NB4 (cell line): Measurements from ENCODE around the gene ZMAT5.

ENCODE experiments used
- DNase-seq: peaks from one replicate; pipeline ENCODE4 v3.0.0; 2010; ENCODE audit warnings: low read depth
- H3K4me3 ChIP-seq: one replicate; pipeline ENCODE4 v1.5.1; 2011; ENCODE audit warnings: mild to moderate bottlenecking, low read depth, low read length, moderate library complexity
- CTCF ChIP-seq: IDR thresholded peaks from one replicate; pipeline ENCODE4 v1.5.1; 2012; ENCODE audit warnings: low read depth, low read length
- MAX ChIP-seq: IDR thresholded peaks from 2 replicates; pipeline ENCODE4 v1.6.1; 2011; ENCODE audit warnings: low read depth, low read length
- MYC ChIP-seq: IDR thresholded peaks from 2 replicates; pipeline ENCODE4 v1.6.1; 2011; ENCODE audit warnings: low read depth, low read length
- POLR2A ChIP-seq: IDR thresholded peaks from 2 replicates; pipeline ENCODE4 v1.6.1; 2011; ENCODE audit warnings: mild to moderate bottlenecking; ENCODE audit not compliant: insufficient read length; ENCODE audit errors: extremely low read depth

The ZMAT5 gene

GRCh38 chr22:29813563-29813962 lies 46.8 kb upstream of the ZMAT5 start:
- DNase-seq, result no peak
- H3K4me3 ChIP-seq, result no peak overlapping the region
- TF ChIP-seq CTCF, result no peak
- no peak for TF ChIP-seq MAX
- no peak for TF ChIP-seq POLR2A
- no peak for TF ChIP-seq MYC

GRCh38 chr22:29813126-29813525 lies 46.3 kb upstream of the ZMAT5 start:
- no peak overlapping the region for H3K4me3 ChIP-seq
- no peak for TF ChIP-seq MYC
- no peak for TF ChIP-seq CTCF
- TF ChIP-seq MAX, result no peak
- no peak for TF ChIP-seq POLR2A
- no peak for DNase-seq

GRCh38 chr22:29811377-29811776 lies 44.6 kb upstream of the ZMAT5 start:
- TF ChIP-seq POLR2A, result no peak
- TF ChIP-seq CTCF, result no peak
- no peak for TF ChIP-seq MAX
- no peak for TF ChIP-seq MYC
- H3K4me3 ChIP-seq, result no peak overlapping the region
- DNase-seq, result no peak

- H3K4me3 ChIP-seq, result no peak overlapping the region
- TF ChIP-seq MAX (no peak), CTCF (no peak), POLR2A (no peak), MYC (no peak)
- no peak for DNase-seq
Observed at GRCh38 chr22:29810216-29810615, 43.4 kb upstream of the ZMAT5 start.

- H3K4me3 ChIP-seq, result no peak overlapping the region
- TF ChIP-seq POLR2A (no peak), MYC (no peak), CTCF (no peak), MAX (no peak)
- DNase-seq, result no peak
Observed at GRCh38 chr22:29806196-29806595, 39.4 kb upstream of the ZMAT5 start.

- TF ChIP-seq POLR2A (no peak), MYC (no peak), MAX (no peak), CTCF (no peak)
- H3K4me3 ChIP-seq, result no peak overlapping the region
- no peak for DNase-seq
Observed at GRCh38 chr22:29804985-29805384, 38.2 kb upstream of the ZMAT5 start.
